LNCaP clone FGC (cell line): ENCODE data around the gene CTSC.
"Not testable (repeated sequence)": the region's sequence is repeated elsewhere in the genome, so short reads cannot be mapped to it uniquely, and the experiment has no call there.

ENCODE experiments used
- DNase-seq: peaks from one replicate; pipeline ENCODE4 v3.0.0-alpha.2; 2011; ENCODE audit warnings: low read depth
- H3K4me3 ChIP-seq: 2 replicates; pipeline ENCODE4 v1.5.1; 2011; ENCODE audit warnings: mild to moderate bottlenecking, low read depth, low read length, control low read depth
- CTCF ChIP-seq: IDR thresholded peaks from 2 replicates; pipeline ENCODE4 v1.5.1; 2012; ENCODE audit warnings: mild to moderate bottlenecking; ENCODE audit not compliant: control insufficient read depth, insufficient read depth; ENCODE audit errors: extremely low read depth

Gene CTSC

GRCh38 chr11:88330826-88331428 is 6.6 kb downstream of the CTSC start:
- no peak overlapping the region for H3K4me3 ChIP-seq
- DNase-seq, result no peak
- TF ChIP-seq CTCF, result no peak

- TF ChIP-seq CTCF, result no peak
- no peak overlapping the region for H3K4me3 ChIP-seq
- DNase-seq, result no peak
These were observed 7.8 kb downstream of the CTSC start for GRCh38 chr11:88329563-88330250.

GRCh38 chr11:88327462-88328143 is 9.9 kb downstream of the CTSC start:
- no peak overlapping the region for H3K4me3 ChIP-seq
- no peak for DNase-seq
- no peak for TF ChIP-seq CTCF

- no peak overlapping the region for H3K4me3 ChIP-seq
These were observed 10.5 kb downstream of the CTSC start for GRCh38 chr11:88327061-88327460.

GRCh38 chr11:88326099-88326498 is 11.4 kb downstream of the CTSC start:
- no peak for TF ChIP-seq CTCF
- no peak overlapping the region for H3K4me3 ChIP-seq
- DNase-seq, result no peak

More at GRCh38 chr11:88327061-88327460, 10.5 kb downstream of the CTSC start:
- no peak for DNase-seq
- no peak for TF ChIP-seq CTCF

- H3K4me3 ChIP-seq, result no peak overlapping the region
- no peak for DNase-seq
- TF ChIP-seq CTCF, result no peak
These were observed 12.8 kb downstream of the CTSC start for GRCh38 chr11:88324562-88325345.

GRCh38 chr11:88322881-88323280 is 14.7 kb downstream of the CTSC start:
- H3K4me3 ChIP-seq, DNase-seq: not testable (repeated sequence)

GRCh38 chr11:88321412-88321811 is 16.1 kb downstream of the CTSC start:
- not testable (repeated sequence) for DNase-seq, H3K4me3 ChIP-seq
